ENCODE results near the gene IGLON5.

IGLON5 gene

DNA sequence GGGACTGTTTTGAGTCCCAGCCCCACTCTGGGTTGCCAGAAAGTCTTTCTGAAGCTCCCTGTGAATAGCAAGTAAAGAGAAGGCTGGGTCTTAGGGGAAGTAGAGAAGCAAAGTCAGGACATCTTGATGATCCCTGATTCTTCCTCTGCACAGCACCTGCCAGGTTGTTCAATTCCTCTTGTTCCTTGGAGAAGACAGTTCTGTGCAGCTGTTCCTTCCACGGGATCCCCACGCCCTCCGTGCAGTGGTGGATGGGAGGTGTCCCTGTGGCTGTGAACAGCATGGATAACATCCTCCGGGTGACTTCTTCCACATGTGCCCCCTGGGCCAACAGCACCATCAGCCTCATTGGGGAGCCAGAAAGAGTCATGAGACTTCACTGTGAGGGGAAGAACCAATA is 29.1 kb upstream of the IGLON5 start:
- Histone ChIP-seq H3K4me2 (ENCODE audit: low read depth, low read length, poor library complexity, severe bottlenecking) (no peak overlapping the region), H3K36me3 (ENCODE audit: insufficient read depth, low read length) (no peaks in the 10 kb centered on the region), H3K4me3 (ENCODE audit: low read length, poor library complexity, severe bottlenecking) (no peak overlapping the region), H3K4me1 (ENCODE audit: insufficient read depth, low read length, poor library complexity, severe bottlenecking) (no peaks in the 10 kb centered on the region), H2AFZ (ENCODE audit: low read length) (no peak overlapping the region), H3K9me2 (replicated peaks; ENCODE audit: low read depth, low read length) (no peaks in the 10 kb centered on the region), H3K9me3 (ENCODE audit: insufficient read depth, low read depth, low read length) (no peaks in the 10 kb centered on the region), H3K79me2 (ENCODE audit: insufficient read depth, low read length) (no peaks in the 10 kb centered on the region), H3K9ac (ENCODE audit: low read depth, low read length, poor library complexity, severe bottlenecking) (no peak overlapping the region), H3K27me3 (ENCODE audit: insufficient read depth, low read length, poor library complexity, severe bottlenecking) (no peaks in the 10 kb centered on the region), H4K20me1 (ENCODE audit: insufficient read depth, low read length, poor library complexity, severe bottlenecking) (no peaks in the 10 kb centered on the region), H3F3A (ENCODE audit: low read depth) (no peaks in the 10 kb centered on the region)
- TF ChIP-seq, protein P1, sequence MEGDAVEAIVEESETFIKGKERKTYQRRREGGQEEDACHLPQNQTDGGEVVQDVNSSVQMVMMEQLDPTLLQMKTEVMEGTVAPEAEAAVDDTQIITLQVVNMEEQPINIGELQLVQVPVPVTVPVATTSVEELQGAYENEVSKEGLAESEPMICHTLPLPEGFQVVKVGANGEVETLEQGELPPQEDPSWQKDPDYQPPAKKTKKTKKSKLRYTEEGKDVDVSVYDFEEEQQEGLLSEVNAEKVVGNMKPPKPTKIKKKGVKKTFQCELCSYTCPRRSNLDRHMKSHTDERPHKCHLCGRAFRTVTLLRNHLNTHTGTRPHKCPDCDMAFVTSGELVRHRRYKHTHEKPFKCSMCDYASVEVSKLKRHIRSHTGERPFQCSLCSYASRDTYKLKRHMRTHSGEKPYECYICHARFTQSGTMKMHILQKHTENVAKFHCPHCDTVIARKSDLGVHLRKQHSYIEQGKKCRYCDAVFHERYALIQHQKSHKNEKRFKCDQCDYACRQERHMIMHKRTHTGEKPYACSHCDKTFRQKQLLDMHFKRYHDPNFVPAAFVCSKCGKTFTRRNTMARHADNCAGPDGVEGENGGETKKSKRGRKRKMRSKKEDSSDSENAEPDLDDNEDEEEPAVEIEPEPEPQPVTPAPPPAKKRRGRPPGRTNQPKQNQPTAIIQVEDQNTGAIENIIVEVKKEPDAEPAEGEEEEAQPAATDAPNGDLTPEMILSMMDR (conservative IDR thresholded peaks at IDR 0.05; ENCODE audit: low read length), result no peak
- TF ChIP-seq EZH2phosphoT487 (IDR thresholded peaks at IDR 0.05; ENCODE audit: borderline replicate concordance), result no peak

DNA sequence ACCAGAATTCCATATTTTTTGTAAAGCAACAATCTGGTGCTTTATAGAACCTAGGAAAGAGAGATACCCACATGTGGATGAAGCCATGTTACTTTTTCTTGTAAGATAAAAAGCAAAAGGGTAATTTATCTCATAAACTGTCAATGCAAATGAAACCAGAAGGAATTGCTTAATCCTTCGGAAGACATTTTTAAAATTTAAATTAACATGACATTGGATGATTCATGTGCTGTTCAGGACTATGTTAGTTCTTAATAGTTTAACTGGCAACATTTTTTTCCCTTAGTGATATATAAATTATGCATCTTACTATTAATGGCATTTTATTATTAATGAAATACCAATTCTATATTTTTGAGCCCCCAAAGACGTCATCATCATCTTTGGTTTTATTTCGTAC is 25.8 kb upstream of the IGLON5 start:
- no peaks in the 10 kb centered on the region for H3K9me2 ChIP-seq (replicated peaks; ENCODE audit: low read depth, low read length)
- no peak overlapping the region for H3K9ac ChIP-seq (ENCODE audit: low read depth, low read length, poor library complexity, severe bottlenecking)
- no peaks in the 10 kb centered on the region for H3K4me1 ChIP-seq (ENCODE audit: insufficient read depth, low read length, poor library complexity, severe bottlenecking)
- no peaks in the 10 kb centered on the region for H3K79me2 ChIP-seq (ENCODE audit: insufficient read depth, low read length)
- no peak overlapping the region for H3K4me3 ChIP-seq (ENCODE audit: low read length, poor library complexity, severe bottlenecking)
- no peaks in the 10 kb centered on the region for H3F3A ChIP-seq (ENCODE audit: low read depth)
- H3K27me3 ChIP-seq (ENCODE audit: insufficient read depth, low read length, poor library complexity, severe bottlenecking), result no peaks in the 10 kb centered on the region
- H4K20me1 ChIP-seq (ENCODE audit: insufficient read depth, low read length, poor library complexity, severe bottlenecking), result no peaks in the 10 kb centered on the region
- H3K4me2 ChIP-seq (ENCODE audit: low read depth, low read length, poor library complexity, severe bottlenecking), result no peak overlapping the region
- TF ChIP-seq, protein P1 (conservative IDR thresholded peaks at IDR 0.05; ENCODE audit: low read length), result no peak
- no peak for TF ChIP-seq EZH2phosphoT487 (IDR thresholded peaks at IDR 0.05; ENCODE audit: borderline replicate concordance)
- H3K9me3 ChIP-seq (ENCODE audit: insufficient read depth, low read depth, low read length), result no peaks in the 10 kb centered on the region
- no peaks in the 10 kb centered on the region for H3K36me3 ChIP-seq (ENCODE audit: insufficient read depth, low read length)
- H2AFZ ChIP-seq (ENCODE audit: low read length), result no peak overlapping the region

DNA sequence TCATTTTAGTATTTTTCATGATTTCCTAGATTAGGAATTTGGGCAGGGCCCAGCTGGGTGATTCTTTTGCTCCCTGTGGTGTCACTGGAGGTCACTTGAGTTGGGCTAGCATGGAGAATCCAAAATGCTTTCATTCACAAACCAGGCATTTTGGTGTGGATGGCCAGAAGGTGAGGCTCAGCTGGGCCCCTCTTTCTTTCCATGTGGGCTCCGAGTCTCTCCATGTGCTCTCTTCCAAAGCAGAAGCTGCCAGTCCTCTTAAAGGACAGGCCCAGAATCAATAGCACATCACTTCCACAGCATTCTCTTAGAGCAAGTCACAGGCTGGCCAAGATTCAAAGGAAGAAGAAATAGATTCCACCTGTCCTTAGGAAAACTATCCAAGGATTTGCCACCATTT is 21.8 kb upstream of the IGLON5 start:
- no peaks in the 10 kb centered on the region for H3K4me1 ChIP-seq (ENCODE audit: insufficient read depth, low read length, poor library complexity, severe bottlenecking)
- no peak overlapping the region for H3K4me2 ChIP-seq (ENCODE audit: low read depth, low read length, poor library complexity, severe bottlenecking)
- TF ChIP-seq EZH2phosphoT487 (IDR thresholded peaks at IDR 0.05; ENCODE audit: borderline replicate concordance), result no peak
- TF ChIP-seq, protein P1 (conservative IDR thresholded peaks at IDR 0.05; ENCODE audit: low read length), result no peak
- H4K20me1 ChIP-seq (ENCODE audit: insufficient read depth, low read length, poor library complexity, severe bottlenecking), result no peaks in the 10 kb centered on the region
- H3K9me2 ChIP-seq (replicated peaks; ENCODE audit: low read depth, low read length), result no peaks in the 10 kb centered on the region
- H3K9me3 ChIP-seq (ENCODE audit: insufficient read depth, low read depth, low read length), result no peaks in the 10 kb centered on the region
- no peaks in the 10 kb centered on the region for H3F3A ChIP-seq (ENCODE audit: low read depth)
- no peak overlapping the region for H2AFZ ChIP-seq (ENCODE audit: low read length)
- H3K9ac ChIP-seq (ENCODE audit: low read depth, low read length, poor library complexity, severe bottlenecking), result no peak overlapping the region
- H3K4me3 ChIP-seq (ENCODE audit: low read length, poor library complexity, severe bottlenecking), result no peak overlapping the region
- H3K36me3 ChIP-seq (ENCODE audit: insufficient read depth, low read length), result no peaks in the 10 kb centered on the region
- H3K27me3 ChIP-seq (ENCODE audit: insufficient read depth, low read length, poor library complexity, severe bottlenecking), result no peaks in the 10 kb centered on the region
- no peaks in the 10 kb centered on the region for H3K79me2 ChIP-seq (ENCODE audit: insufficient read depth, low read length)

Measured in Loucy (cell line).